WTC11 (cell line): ENCODE results near the gene SH3GL3. TPM values are rescaled to one million over a fixed set of nuclear protein-coding genes. Genes with fewer than 3 reads are reported as not detected.
A peak's percentile ranks its signal among the peaks of the same experiment; 100 is the strongest.

Source experiments
- ATAC-seq: fragments of 200-7000 bp; cut with Tn5 transposase; 2 replicates; pipeline ENCODE4 v1.10.0; 2021; ENCODE audit warnings: mild to moderate bottlenecking, moderate library complexity
- CTCF ChIA-PET: fragments of 300-600 bp; sonication (Branson Sonifier 250); formaldehyde crosslinking; loops from one replicate; lab custom pipeline; 2021; ENCODE audit warnings: antibody characterized with exemption; lab: Charles Lee
- POLR2A ChIA-PET: fragments of 350-600 bp; sonication (Branson Sonifier 250); formaldehyde crosslinking; loops from one replicate; lab custom pipeline; 2021; ENCODE audit warnings: antibody characterized with exemption; lab: Charles Lee
- DNase-seq: peaks from one replicate; pipeline ENCODE4 v3.0.0; 2021; ENCODE audit warnings: low spot score
- H3K27ac Mint-ChIP-seq: 2 replicates; pipeline ENCODE4 v1.8.0; 2021; ENCODE audit warnings: mixed read lengths
- H3K27me3 Mint-ChIP-seq: 2 replicates; pipeline ENCODE4 v1.8.0; 2021; ENCODE audit warnings: low read depth, mild to moderate bottlenecking, moderate library complexity, mixed read lengths
- H3K36me3 Mint-ChIP-seq: 2 replicates; pipeline ENCODE4 v1.8.0; 2021; ENCODE audit warnings: mixed read lengths
- H3K4me1 Mint-ChIP-seq: 2 replicates; pipeline ENCODE4 v1.8.0; 2022; ENCODE audit warnings: mixed read lengths
- H3K4me3 Mint-ChIP-seq: 2 replicates; pipeline ENCODE4 v1.8.0; 2021; ENCODE audit warnings: mild to moderate bottlenecking, moderate library complexity, mixed read lengths
- H3K9me3 Mint-ChIP-seq: 2 replicates; pipeline ENCODE4 v1.8.0; 2021; ENCODE audit warnings: mixed read lengths
- ATF1 ChIP-seq: sonication (generic); formaldehyde crosslinking; IDR thresholded peaks from 2 replicates; pipeline ENCODE4 v1.8.1; 2023; ENCODE audit warnings: mild to moderate bottlenecking, moderate library complexity, missing genetic modification reagents
- CBFB ChIP-seq: sonication (generic); formaldehyde crosslinking; IDR thresholded peaks from 2 replicates; pipeline ENCODE4 v1.8.1; 2022; ENCODE audit warnings: mild to moderate bottlenecking, low read depth, missing genetic modification reagents
- CREM ChIP-seq: sonication (generic); formaldehyde crosslinking; IDR thresholded peaks from 2 replicates; pipeline ENCODE4 v1.8.1; 2022; ENCODE audit warnings: mild to moderate bottlenecking, missing genetic modification reagents, moderate library complexity
- E2F1 ChIP-seq: sonication (generic); formaldehyde crosslinking; IDR thresholded peaks from 2 replicates; pipeline ENCODE4 v1.8.0; 2022; ENCODE audit warnings: mild to moderate bottlenecking, missing genetic modification reagents
- E2F4 ChIP-seq: sonication (generic); formaldehyde crosslinking; IDR thresholded peaks from 2 replicates; pipeline ENCODE4 v1.8.1; 2022; ENCODE audit warnings: low read depth, mild to moderate bottlenecking, moderate library complexity, missing genetic modification reagents, borderline replicate concordance
- E2F5 ChIP-seq: sonication (generic); formaldehyde crosslinking; IDR thresholded peaks from 2 replicates; pipeline ENCODE4 v1.8.1; 2022; ENCODE audit warnings: mild to moderate bottlenecking, moderate library complexity, missing genetic modification reagents
- ELF4 ChIP-seq: sonication (generic); formaldehyde crosslinking; IDR thresholded peaks from 2 replicates; pipeline ENCODE4 v1.8.1; 2022; ENCODE audit warnings: low read depth, mild to moderate bottlenecking, moderate library complexity, missing genetic modification reagents
- EMX1 ChIP-seq: fragments of 250-450 bp; sonication (Bioruptor Pico); IDR thresholded peaks from 2 replicates; pipeline ENCODE4 v1.8.0; 2021; ENCODE audit warnings: mild to moderate bottlenecking
- ESRRA ChIP-seq: sonication (generic); formaldehyde crosslinking; IDR thresholded peaks from 2 replicates; pipeline ENCODE4 v1.8.1; 2022; ENCODE audit warnings: mild to moderate bottlenecking, missing genetic modification reagents, borderline replicate concordance
- HMGXB4 ChIP-seq: sonication (generic); formaldehyde crosslinking; IDR thresholded peaks from 2 replicates; pipeline ENCODE4 v1.8.1; 2023; ENCODE audit warnings: mild to moderate bottlenecking, moderate library complexity, missing genetic modification reagents
- MAX ChIP-seq: sonication (generic); formaldehyde crosslinking; IDR thresholded peaks from 2 replicates; pipeline ENCODE4 v1.8.0; 2022; ENCODE audit warnings: mild to moderate bottlenecking, missing genetic modification reagents
- NR3C1 ChIP-seq: sonication (generic); formaldehyde crosslinking; conservative IDR thresholded peaks from 2 replicates; pipeline ENCODE4 v1.8.1; 2023; ENCODE audit warnings: low read depth, mild to moderate bottlenecking, missing genetic modification reagents
- OVOL2 ChIP-seq: fragments of 250-450 bp; sonication (Bioruptor Pico); IDR thresholded peaks from 2 replicates; pipeline ENCODE4 v1.9.0; 2021; ENCODE audit warnings: mild to moderate bottlenecking, borderline replicate concordance
- SMAD4 ChIP-seq: sonication (generic); formaldehyde crosslinking; IDR thresholded peaks from 2 replicates; pipeline ENCODE4 v1.8.0; 2022; ENCODE audit warnings: mild to moderate bottlenecking, missing genetic modification reagents
- USF1 ChIP-seq: sonication (generic); formaldehyde crosslinking; IDR thresholded peaks from 2 replicates; pipeline ENCODE4 v1.8.0; 2022; ENCODE audit warnings: mild to moderate bottlenecking, missing genetic modification reagents
- ZNF138 ChIP-seq: sonication (generic); formaldehyde crosslinking; conservative IDR thresholded peaks from 2 replicates; pipeline ENCODE4 v1.8.1; 2022; ENCODE audit warnings: mild to moderate bottlenecking, moderate library complexity, missing genetic modification reagents
- ZNF425 ChIP-seq: fragments of 250-450 bp; sonication (Bioruptor Pico); conservative IDR thresholded peaks from 2 replicates; pipeline ENCODE4 v1.9.0; 2021; ENCODE audit warnings: mild to moderate bottlenecking
- ZNF512 ChIP-seq: sonication (generic); formaldehyde crosslinking; IDR thresholded peaks from 2 replicates; pipeline ENCODE4 v1.8.1; 2022; ENCODE audit warnings: missing genetic modification reagents, borderline replicate concordance
- total RNA-seq: library from RNA; stranded (reverse); gene quantifications from 3 replicates; pipeline ENCODE4 v1.2.3, GENCODE V29; 2021

SH3GL3 gene
- total RNA-seq, 1 experiment from 2014 or later: 9.2 TPM

- TF ChIP-seq E2F1 (CRISPR knock-in tag) (0 out of 2 replicates have a peak, but pooled peaks have one; percentile 36), EMX1 (CRISPR knock-in tag) (0 out of 2 replicates have a peak, but pooled peaks have one; percentile 22), ZNF425 (no peak), OVOL2 (no peak)
- TF ChIP-seq, all 79 proteins: peak for 10
Measured at GRCh38 chr15:83653639-83654378, 206.7 kb downstream of the SH3GL3 start, which contains the start of gene ADAMTSL3 (continued).

GRCh38 chr15:83654379-83655236 is 207.5 kb downstream of the SH3GL3 start:
- TF ChIP-seq HMGXB4 (peak; percentile 75; the same call in 1 of the 2 replicates), E2F1 (CRISPR knock-in tag) (no peak), MAX (peak; percentile 15; the same call in 1 of the 2 replicates)
- H3K27ac Mint-ChIP-seq: no peak overlapping the region
- ChIA-PET POLR2A (no interaction called here), CTCF (interaction anchor here (0.6 to 1.6 kb wide), 6 partner anchors 68 to 381 kb away, joined by 3 to 9 read pairs (median 5); no protein-coding TSS in a partner anchor)
- ATAC-seq: peak; percentile 60
- H3K4me3 Mint-ChIP-seq: peak overlapping the region; percentile 69
- peaks cover 62% of the 10 kb centered on the region for H3K27me3 Mint-ChIP-seq
- DNase-seq: peak; percentile 63
- H3K4me1 Mint-ChIP-seq: peaks cover 24% of the 10 kb centered on the region
- H3K36me3 Mint-ChIP-seq: no peaks in the 10 kb centered on the region
- H3K9me3 Mint-ChIP-seq: no peaks in the 10 kb centered on the region

GRCh38 chr15:83655237-83655616 is 208.1 kb downstream of the SH3GL3 start:
- ChIA-PET POLR2A (no interaction called here), CTCF (interaction anchor here (0.9 to 1.4 kb wide), 4 partner anchors 69 to 380 kb away, joined by 3 to 6 read pairs (median 4); no protein-coding TSS in a partner anchor)
- Mint-ChIP-seq H3K36me3 (no peaks in the 10 kb centered on the region), H3K27me3 (peaks cover 59% of the 10 kb centered on the region), H3K9me3 (no peaks in the 10 kb centered on the region), H3K4me3 (peak overlapping the region; percentile 69), H3K27ac (no peak overlapping the region), H3K4me1 (peaks cover 20% of the 10 kb centered on the region)
- ATAC-seq (no peak), DNase-seq (no peak)
- no peak for TF ChIP-seq E2F5 (CRISPR knock-in tag)
- no peak for TF ChIP-seq ESRRA (CRISPR knock-in tag)
- no peak for TF ChIP-seq CBFB (CRISPR knock-in tag)
- no peak for TF ChIP-seq NR3C1 (CRISPR knock-in tag)
- TF ChIP-seq ELF4 (CRISPR knock-in tag): no peak
- TF ChIP-seq E2F4: no peak
- TF ChIP-seq ZNF138: no peak
- TF ChIP-seq USF1 (CRISPR knock-in tag): no peak
- no peak for TF ChIP-seq CREM (CRISPR knock-in tag)
- TF ChIP-seq SMAD4: no peak
- TF ChIP-seq ATF1 (CRISPR knock-in tag): no peak
- TF ChIP-seq ZNF512 (CRISPR knock-in tag): no peak
